GM06990 (cell line): ENCODE data around the gene ACTG2.

Experiments
- DNase-seq: peaks from one replicate; pipeline ENCODE4 v3.0.0-alpha.2; 2011; ENCODE audit not compliant: insufficient read length; ENCODE audit errors: extremely low read depth
- H3K27me3 ChIP-seq: replicated peaks from 2 replicates; pipeline ENCODE4 v1.6.0; 2011; ENCODE audit warnings: low read length; ENCODE audit not compliant: control insufficient read depth, insufficient read depth
- H3K36me3 ChIP-seq: 2 replicates; pipeline ENCODE4 v1.5.1; 2011; ENCODE audit warnings: low read length; ENCODE audit not compliant: control insufficient read depth, insufficient read depth
- H3K4me3 ChIP-seq: replicated peaks from 2 replicates; pipeline ENCODE4 v1.5.1; 2011; ENCODE audit warnings: low read depth, mild to moderate bottlenecking, control low read depth, low read length
- TF ChIP-seq, protein P1 (sequence below): IDR thresholded peaks from 2 replicates; pipeline ENCODE4 v1.5.1; 2011; ENCODE audit warnings: low read length, control low read depth, mild to moderate bottlenecking, inconsistent platforms; ENCODE audit not compliant: insufficient read depth, poor library complexity, severe bottlenecking

Gene ACTG2

DNA sequence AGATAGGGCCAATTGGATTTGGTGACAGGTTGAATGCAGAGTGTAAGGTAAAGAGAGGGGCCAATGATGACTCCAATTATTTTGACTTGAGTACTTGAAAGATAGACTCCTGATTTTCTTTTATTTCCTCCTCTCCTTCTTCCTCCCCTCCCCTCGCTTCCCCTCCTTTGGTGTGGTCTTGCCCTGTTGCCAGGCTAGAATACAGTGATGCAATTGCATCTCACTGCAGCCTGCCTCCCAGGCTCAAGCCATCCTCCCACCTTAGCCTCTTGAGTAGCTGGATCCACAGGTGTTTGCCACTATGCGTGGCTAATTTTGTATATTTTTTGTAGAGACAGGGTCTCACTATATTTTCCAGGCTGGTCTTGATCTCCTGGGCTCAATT is 36.1 kb downstream of the ACTG2 start:
- no peaks in the 10 kb centered on the region for H3K27me3 ChIP-seq

DNA sequence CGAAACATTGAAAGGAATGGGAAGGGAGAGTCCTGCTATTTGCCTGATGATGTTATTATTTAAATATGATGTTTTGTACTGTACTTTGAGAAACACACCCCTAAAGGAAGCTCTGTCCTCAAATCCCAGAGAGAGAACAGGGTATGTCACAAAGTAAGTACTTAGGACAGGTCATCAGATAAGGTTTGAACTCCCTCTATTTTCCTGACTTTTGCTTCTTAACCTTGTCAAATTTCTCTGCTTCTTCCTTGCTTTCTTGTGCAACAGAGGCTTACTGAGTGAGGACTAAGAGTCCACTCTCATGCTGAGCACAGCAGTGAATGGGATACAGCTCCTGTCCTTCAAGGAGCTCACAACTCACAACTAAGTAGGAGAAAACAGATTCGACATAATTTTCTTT is 37.6 kb downstream of the ACTG2 start:
- TF ChIP-seq, protein P1, sequence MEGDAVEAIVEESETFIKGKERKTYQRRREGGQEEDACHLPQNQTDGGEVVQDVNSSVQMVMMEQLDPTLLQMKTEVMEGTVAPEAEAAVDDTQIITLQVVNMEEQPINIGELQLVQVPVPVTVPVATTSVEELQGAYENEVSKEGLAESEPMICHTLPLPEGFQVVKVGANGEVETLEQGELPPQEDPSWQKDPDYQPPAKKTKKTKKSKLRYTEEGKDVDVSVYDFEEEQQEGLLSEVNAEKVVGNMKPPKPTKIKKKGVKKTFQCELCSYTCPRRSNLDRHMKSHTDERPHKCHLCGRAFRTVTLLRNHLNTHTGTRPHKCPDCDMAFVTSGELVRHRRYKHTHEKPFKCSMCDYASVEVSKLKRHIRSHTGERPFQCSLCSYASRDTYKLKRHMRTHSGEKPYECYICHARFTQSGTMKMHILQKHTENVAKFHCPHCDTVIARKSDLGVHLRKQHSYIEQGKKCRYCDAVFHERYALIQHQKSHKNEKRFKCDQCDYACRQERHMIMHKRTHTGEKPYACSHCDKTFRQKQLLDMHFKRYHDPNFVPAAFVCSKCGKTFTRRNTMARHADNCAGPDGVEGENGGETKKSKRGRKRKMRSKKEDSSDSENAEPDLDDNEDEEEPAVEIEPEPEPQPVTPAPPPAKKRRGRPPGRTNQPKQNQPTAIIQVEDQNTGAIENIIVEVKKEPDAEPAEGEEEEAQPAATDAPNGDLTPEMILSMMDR = no peak
- no peak overlapping the region for H3K4me3 ChIP-seq
- DNase-seq = no peak
- H3K36me3 ChIP-seq = peaks cover 2% of the 10 kb centered on the region; the same call in 1 of the 2 replicates
- no peaks in the 10 kb centered on the region for H3K27me3 ChIP-seq

More for the DNA sequence above, 36.1 kb downstream of the ACTG2 start:
- DNase-seq = no peak
- TF ChIP-seq, protein P1 = no peak
- Histone ChIP-seq H3K4me3 (peak overlapping the region; percentile 22; the same call in 1 of the 2 replicates), H3K36me3 (peaks cover 2% of the 10 kb centered on the region; the same call in 1 of the 2 replicates)

DNA sequence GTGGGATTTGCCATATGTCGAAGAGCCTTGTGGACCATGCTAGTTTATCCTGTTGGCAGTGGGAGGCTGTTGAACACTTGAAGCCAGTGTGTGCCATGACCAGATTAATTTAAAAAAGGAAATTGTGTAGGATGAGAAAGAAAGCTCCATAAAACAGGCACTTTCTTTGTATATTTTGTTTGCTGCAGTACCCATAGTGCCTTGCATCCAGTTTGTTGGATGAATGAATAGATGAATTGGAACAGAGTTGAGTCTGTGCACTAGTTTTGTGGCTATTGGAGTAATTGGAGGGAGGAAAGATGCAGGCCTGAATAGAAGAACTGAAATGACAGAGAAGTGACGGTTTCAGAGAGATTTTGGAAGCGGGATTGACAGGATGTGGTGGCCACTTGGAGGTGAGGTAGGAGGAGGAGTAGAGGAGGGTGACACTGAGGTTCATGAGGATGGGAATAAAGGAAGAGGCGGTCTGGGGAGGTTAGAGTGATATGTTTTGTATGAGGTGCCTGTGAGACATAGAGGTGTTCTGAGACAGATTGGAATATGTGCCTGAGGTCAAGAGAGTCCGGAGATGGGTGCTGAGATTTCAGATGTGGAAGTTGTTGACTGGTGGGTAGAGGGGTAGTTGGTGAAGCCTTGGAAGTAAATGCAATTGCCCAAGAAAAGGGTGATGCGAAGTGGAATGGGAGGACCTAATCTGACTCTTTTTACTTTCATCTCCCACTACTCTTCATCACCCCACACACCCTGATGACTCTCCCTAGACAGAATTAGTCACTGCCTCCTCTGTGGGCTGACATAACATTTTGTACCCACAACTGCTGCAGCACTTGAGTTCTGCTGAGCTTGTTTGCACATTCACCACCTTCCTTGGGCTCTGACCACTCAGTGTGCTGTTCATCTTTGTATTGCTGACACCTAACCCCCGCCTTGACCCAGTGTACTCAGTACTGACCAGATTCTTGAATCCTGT is 39.0 kb downstream of the ACTG2 start:
- Histone ChIP-seq H3K27me3 (no peaks in the 10 kb centered on the region), H3K36me3 (peaks cover 4% of the 10 kb centered on the region), H3K4me3 (no peak overlapping the region)
- TF ChIP-seq, protein P1 = no peak
- DNase-seq = no peak

DNA sequence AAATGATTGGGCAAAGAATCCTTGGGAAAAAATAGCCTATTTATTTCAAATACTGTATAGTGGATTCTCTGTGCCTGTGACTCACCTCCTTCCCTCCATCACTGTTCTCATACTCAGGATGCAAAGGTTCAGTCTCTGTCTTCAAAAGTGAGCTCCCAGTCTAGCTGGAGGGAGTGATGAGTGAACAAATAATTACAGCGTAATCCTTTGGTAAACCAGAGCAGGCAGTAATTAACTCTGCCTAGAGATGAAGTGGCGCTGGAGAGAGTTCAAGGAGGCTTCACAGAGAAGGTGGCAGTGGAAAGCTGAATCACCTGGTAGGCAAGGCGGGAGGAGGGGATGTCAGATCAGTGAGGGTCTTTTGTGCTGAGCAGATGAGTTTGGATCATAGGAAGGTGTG is 40.4 kb downstream of the ACTG2 start:
- TF ChIP-seq, protein P1 = no peak
- H3K27me3 ChIP-seq = no peaks in the 10 kb centered on the region
- H3K36me3 ChIP-seq = peaks cover 4% of the 10 kb centered on the region
- DNase-seq = no peak
- no peak overlapping the region for H3K4me3 ChIP-seq

DNA sequence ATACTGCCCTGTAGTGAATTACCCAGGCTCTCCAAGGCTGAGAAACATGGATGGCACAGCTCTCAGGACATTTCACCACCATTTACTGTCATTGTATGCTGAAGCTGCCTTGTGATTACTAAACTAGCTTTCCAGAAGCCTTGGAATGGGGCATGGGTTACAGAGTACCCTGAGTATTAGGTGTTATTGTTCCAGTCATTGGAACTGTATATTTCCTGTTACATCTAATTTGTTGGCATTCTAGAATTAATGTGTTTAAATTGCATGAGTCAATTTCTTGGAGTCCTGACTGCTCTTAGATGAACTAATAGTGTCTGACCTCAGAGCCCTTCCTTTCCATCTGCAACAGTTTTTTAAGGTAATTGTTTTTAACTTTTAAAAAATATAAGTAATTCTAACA is 42.8 kb downstream of the ACTG2 start:
- TF ChIP-seq, protein P1 = no peak
- no peak for DNase-seq
- Histone ChIP-seq H3K36me3 (peaks cover 4% of the 10 kb centered on the region), H3K27me3 (no peaks in the 10 kb centered on the region), H3K4me3 (no peak overlapping the region)
